ENCODE results near the gene ZNF621. TPM values are rescaled to one million over a fixed set of nuclear protein-coding genes. Genes with fewer than 3 reads are reported as not detected.

ZNF621 gene
- total and polyA plus RNA-seq, 2 of the 8 experiments (the other 6 are each of a cell fraction or from before 2014, with no cell fraction given), result 10.9 to 15.4 TPM

DNA sequence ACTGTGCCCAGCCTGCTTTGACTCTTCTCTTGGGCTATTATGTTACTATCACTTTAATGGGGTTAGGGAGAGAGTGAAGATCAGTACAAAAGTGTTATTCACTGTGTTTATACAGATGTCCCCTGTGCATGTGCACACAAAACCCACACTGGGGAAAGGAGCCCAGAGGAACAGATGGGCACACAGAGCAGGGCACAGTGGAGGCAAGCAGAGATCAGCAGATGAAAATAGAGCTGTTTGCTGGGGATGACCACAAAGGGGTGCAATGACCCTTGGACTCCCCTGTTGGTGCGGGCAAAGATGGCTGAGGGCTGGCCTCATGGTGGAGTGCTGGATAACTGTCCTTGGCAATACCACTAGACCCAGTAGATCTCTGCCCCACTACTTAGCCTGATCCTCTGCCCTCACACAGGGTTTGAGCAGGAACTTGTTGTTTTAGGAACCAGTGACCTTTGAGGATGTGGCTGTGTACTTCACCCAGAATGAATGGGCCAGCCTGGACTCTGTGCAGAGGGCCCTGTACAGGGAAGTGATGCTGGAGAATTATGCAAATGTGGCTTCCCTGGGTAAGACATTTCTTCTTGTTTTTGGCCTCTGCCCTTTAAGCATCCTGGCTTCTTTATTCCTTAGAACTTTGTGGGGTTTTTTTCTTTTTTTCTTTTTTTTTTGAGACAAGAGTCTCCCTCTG lies 13.6 kb upstream of the ZNF621 start (continued):
- TF ChIP-seq NANOG (IDR thresholded peaks at IDR 0.05; ENCODE audit: insufficient read depth, low read depth, low read length, poor library complexity, severe bottlenecking), result no peak
- TF ChIP-seq SP2 (IDR thresholded peaks at IDR 0.05; ENCODE audit: low read length), result no peak
- TF ChIP-seq TAF7 (optimal IDR thresholded peaks at IDR 0.05; ENCODE audit: borderline replicate concordance, low read depth, low read length), result no peak

Measured in H1 (cell line).